H1 (cell line): ENCODE data around the gene LCA5. TPM values are rescaled to one million over a fixed set of nuclear protein-coding genes. Genes with fewer than 3 reads are reported as not detected.

Experiments
- CTCF ChIA-PET: fragments of 300-600 bp; sonication (Branson Sonifier 250); formaldehyde crosslinking; loops from one replicate; lab custom pipeline; 2021; ENCODE audit not compliant: partially characterized antibody; lab: Charles Lee
- POLR2A ChIA-PET: fragments of 300-600 bp; sonication (Branson Sonifier 250); formaldehyde crosslinking; loops from one replicate; lab custom pipeline; 2021; ENCODE audit warnings: inconsistent platforms; ENCODE audit not compliant: partially characterized antibody; lab: Charles Lee
- DNase-seq, 2 experiments: peaks; one replicate each; pipeline versions ENCODE4 v3.0.0 to v3.0.0-alpha.2; 2010 to 2022; ENCODE audit warnings: low spot score in 2 of 2, low read depth in 1 of 2, mixed read lengths in 1 of 2
- FAIRE-seq: peaks from 2 replicates; lab custom pipeline; 2011; peaks lifted over from hg19 to GRCh38; lab: Jason Lieb, UNC
- H2AFZ ChIP-seq: 2 replicates; pipeline ENCODE4 v1.8.1; 2012; ENCODE audit warnings: low read length, inconsistent platforms
- H2AK5ac ChIP-seq: 2 replicates; pipeline ENCODE4 v1.6.1; 2013; ENCODE audit warnings: low read depth, low read length
- H2BK120ac ChIP-seq: replicated peaks from 2 replicates; pipeline ENCODE3; 2013; ENCODE audit warnings: low read depth, low read length, inconsistent platforms
- H2BK12ac ChIP-seq: 2 replicates; pipeline ENCODE4 v1.6.1; 2013; ENCODE audit warnings: low read depth, low read length
- H2BK15ac ChIP-seq: 2 replicates; pipeline ENCODE4 v1.6.1; 2013; ENCODE audit warnings: low read length
- H2BK20ac ChIP-seq: 2 replicates; pipeline ENCODE4 v1.6.1; 2013; ENCODE audit warnings: low read length
- H2BK5ac ChIP-seq: 2 replicates; pipeline ENCODE4 v1.6.1; 2013; ENCODE audit warnings: low read depth, low read length
- H3K14ac ChIP-seq: 2 replicates; pipeline ENCODE4 v1.6.1; 2013; ENCODE audit warnings: inconsistent platforms; ENCODE audit not compliant: insufficient read length
- H3K18ac ChIP-seq: 2 replicates; pipeline ENCODE4 v1.6.1; 2013; ENCODE audit warnings: low read length; ENCODE audit errors: extremely low read depth
- H3K23ac ChIP-seq: 2 replicates; pipeline ENCODE4 v1.6.1; 2013; ENCODE audit warnings: inconsistent platforms; ENCODE audit not compliant: insufficient read length
- H3K23me2 ChIP-seq: 2 replicates; pipeline ENCODE4 v1.6.1; 2013; ENCODE audit warnings: low read depth, low read length
- H3K27ac ChIP-seq: 2 replicates; pipeline ENCODE4 v1.6.1; 2011; ENCODE audit warnings: low read depth, low read length, inconsistent platforms
- H3K27me3 ChIP-seq, 4 experiments: replicated peaks in 1 of 4; 1 replicate in 1 of 4; 2 replicates in 3 of 4; pipeline versions ENCODE4 v1.6.1 to v1.8.1; 2011 to 2013; ENCODE audit warnings: low read length in 3 of 4, mild to moderate bottlenecking in 3 of 4, inconsistent platforms in 2 of 4, mixed read lengths in 2 of 4, moderate library complexity in 1 of 4; ENCODE audit not compliant: control insufficient read depth in 3 of 4, insufficient read depth in 3 of 4; ENCODE audit errors: extremely low read depth in 1 of 4
- H3K36me3 ChIP-seq, 4 experiments: 2 replicates each; pipeline versions ENCODE4 v1.6.1 to v1.8.1; 2011 to 2013; ENCODE audit warnings: mild to moderate bottlenecking in 4 of 4, low read length in 3 of 4, moderate library complexity in 2 of 4, control low read depth in 1 of 4, inconsistent platforms in 1 of 4; ENCODE audit not compliant: insufficient read depth in 4 of 4, control insufficient read depth in 2 of 4
- H3K4ac ChIP-seq: replicated peaks from 2 replicates; pipeline ENCODE3; 2013; ENCODE audit warnings: low read length, low read depth, mixed read lengths, inconsistent platforms; ENCODE audit not compliant: insufficient read length
- H3K4me1 ChIP-seq, 4 experiments: replicated peaks in 1 of 4; 1 replicate in 1 of 4; 2 replicates in 3 of 4; pipeline versions ENCODE4 v1.6.1 to v1.8.1; 2011 to 2013; ENCODE audit warnings: low read length in 3 of 4, inconsistent platforms in 2 of 4, mixed read lengths in 1 of 4; ENCODE audit not compliant: insufficient read depth in 4 of 4, control insufficient read depth in 3 of 4
- H3K4me2 ChIP-seq, 2 experiments: 2 replicates each; pipeline versions ENCODE4 v1.6.1 to v1.8.1; 2011 to 2013; ENCODE audit warnings: low read depth in 2 of 2, low read length in 2 of 2, control low read depth in 1 of 2, inconsistent platforms in 1 of 2, mild to moderate bottlenecking in 1 of 2; ENCODE audit not compliant: insufficient read depth in 1 of 2
- H3K4me3 ChIP-seq, 4 experiments: fragments of 200-600, 300-600 bp in 1 of 4; sonication (generic), shearing (Covaris generic), sonication (Bioruptor Twin) in 1 of 4; 2 replicates each; pipeline versions ENCODE4 v1.5.1 to v1.8.1; 2011 to 2016; ENCODE audit warnings: low read length in 4 of 4, low read depth in 3 of 4, control low read depth in 2 of 4, inconsistent platforms in 2 of 4, mild to moderate bottlenecking in 2 of 4, mixed read lengths in 1 of 4, moderate library complexity in 1 of 4; ENCODE audit not compliant: insufficient read depth in 2 of 4; ENCODE audit errors: extremely low read depth in 1 of 4
- H3K56ac ChIP-seq: replicated peaks from 2 replicates; pipeline ENCODE3; 2013; ENCODE audit warnings: low read depth, mild to moderate bottlenecking, mixed read lengths, low read length, inconsistent platforms; ENCODE audit not compliant: insufficient read length
- H3K79me1 ChIP-seq: 2 replicates; pipeline ENCODE4 v1.6.1; 2013; ENCODE audit warnings: low read depth, low read length, control low read depth
- H3K79me2 ChIP-seq, 2 experiments: 2 replicates each; pipeline versions ENCODE4 v1.6.1 to v1.8.1; 2012 to 2013; ENCODE audit warnings: low read length in 2 of 2, mild to moderate bottlenecking in 2 of 2, inconsistent platforms in 1 of 2; ENCODE audit not compliant: insufficient read depth in 2 of 2, control insufficient read depth in 1 of 2
- H3K9ac ChIP-seq, 4 experiments: replicated peaks in 1 of 4; 1 replicate in 1 of 4; 2 replicates in 3 of 4; pipeline versions ENCODE4 v1.6.1 to v1.8.1; 2011 to 2013; ENCODE audit warnings: low read depth in 3 of 4, low read length in 3 of 4, control low read depth in 2 of 4, mild to moderate bottlenecking in 2 of 4, moderate library complexity in 2 of 4, inconsistent platforms in 1 of 4; ENCODE audit errors: extremely low read depth in 1 of 4
- H3K9me3 ChIP-seq, 2 experiments: 2 replicates each; pipeline versions ENCODE4 v1.6.1 to v1.8.1; 2012 to 2013; ENCODE audit warnings: mild to moderate bottlenecking in 2 of 2, moderate library complexity in 2 of 2, control low read depth in 1 of 2, inconsistent platforms in 1 of 2, low read depth in 1 of 2, low read length in 1 of 2, mixed read lengths in 1 of 2; ENCODE audit not compliant: insufficient read depth in 2 of 2
- H4K20me1 ChIP-seq, 2 experiments: replicated peaks in 1 of 2; 2 replicates each; pipeline versions ENCODE3 to v1.8.1; 2011 to 2013; ENCODE audit warnings: inconsistent platforms in 2 of 2, low read length in 2 of 2, mild to moderate bottlenecking in 1 of 2; ENCODE audit not compliant: insufficient read depth in 2 of 2, control insufficient read depth in 1 of 2
- H4K5ac ChIP-seq: 2 replicates; pipeline ENCODE4 v1.6.1; 2013; ENCODE audit warnings: low read length, low read depth, mixed read lengths, inconsistent platforms; ENCODE audit not compliant: insufficient read length
- H4K8ac ChIP-seq: 2 replicates; pipeline ENCODE4 v1.8.0; 2013; ENCODE audit warnings: mild to moderate bottlenecking, moderate library complexity, low read length, inconsistent platforms; ENCODE audit not compliant: insufficient read depth; ENCODE audit errors: extremely low read depth
- H4K91ac ChIP-seq: replicated peaks from 2 replicates; pipeline ENCODE3; 2013; ENCODE audit warnings: low read length, mixed read lengths, inconsistent platforms; ENCODE audit not compliant: insufficient read length
- BACH1 ChIP-seq: IDR thresholded peaks from 2 replicates; pipeline ENCODE4 v1.6.1; 2012; ENCODE audit warnings: low read length, improper control_type of control experiment
- CTCF ChIP-seq, 3 experiments: IDR thresholded peaks; 1 replicate in 2 of 3; 2 replicates in 1 of 3; pipeline versions ENCODE4 v1.5.1 to v1.6.1; 2011; ENCODE audit warnings: low read length in 3 of 3, mild to moderate bottlenecking in 3 of 3, inconsistent platforms in 2 of 3, low read depth in 1 of 3, moderate library complexity in 1 of 3; ENCODE audit not compliant: insufficient read depth in 1 of 3; ENCODE audit errors: control extremely low read depth in 1 of 3
- EZH2 ChIP-seq: fragments of 200-600 bp; sonication (generic); IDR thresholded peaks from 2 replicates; pipeline ENCODE4 v1.7.1; 2012; ENCODE audit warnings: low read depth, mild to moderate bottlenecking, moderate library complexity, low read length, inconsistent platforms; ENCODE audit not compliant: severe bottlenecking
- JUND ChIP-seq: IDR thresholded peaks from 2 replicates; pipeline ENCODE4 v1.6.1; 2011; ENCODE audit warnings: mild to moderate bottlenecking, improper control_type of control experiment, low read length
- MAFK ChIP-seq: IDR thresholded peaks from 2 replicates; pipeline ENCODE4 v1.6.1; 2012; ENCODE audit warnings: low read depth, mild to moderate bottlenecking, improper control_type of control experiment, low read length
- NANOG ChIP-seq: IDR thresholded peaks from 2 replicates; pipeline ENCODE4 v1.6.1; 2011; ENCODE audit warnings: low read length, low read depth, mild to moderate bottlenecking, inconsistent platforms; ENCODE audit not compliant: insufficient read depth, poor library complexity, severe bottlenecking
- SP1 ChIP-seq: IDR thresholded peaks from 2 replicates; pipeline ENCODE4 v1.6.1; 2011; ENCODE audit warnings: low read depth, low read length
- SP2 ChIP-seq: IDR thresholded peaks from 2 replicates; pipeline ENCODE4 v1.6.1; 2012; ENCODE audit warnings: mild to moderate bottlenecking, low read length, inconsistent platforms
- WGBS, 2 experiments: shearing (Covaris generic) in 1 of 2; methylation state at CpG; one replicate each; pipeline versions ENCODE4 v1.1.6 to v1.1.7; 2013 to 2015; ENCODE audit warnings: low lambda C conversion rate in 2 of 2, mixed read lengths in 2 of 2, inconsistent platforms in 1 of 2, low coverage in 1 of 2, missing lambda C conversion rate in 1 of 2; ENCODE audit not compliant: insufficient replicate concordance in 2 of 2, insufficient coverage in 1 of 2, insufficient read length in 1 of 2; ENCODE audit errors: extremely low coverage in 1 of 2, missing lambda C conversion rate in 1 of 2; 5-methylcytosine and 5-hydroxymethylcytosine counted together
- polyA plus RNA-seq, 7 experiments: library from polyadenylated mRNA; depleted of rRNA in 3 of 7; stranded (reverse) in 5 of 7; unstranded in 2 of 7; fragments of >200 nt in 5 of 7; fragments of 200-250 nt in 2 of 7; gene quantifications; 1 replicate in 5 of 7; 2 replicates in 1 of 7; 4 replicates in 1 of 7; pipeline versions ENCODE4 v1.2.1 to v1.2.3, GENCODE V29; 2011 to 2013; ENCODE audit warnings: missing spikeins in 2 of 7, mixed read lengths in 2 of 7
- total RNA-seq: library from RNA; stranded (reverse); fragmentation: NEBNext Ultra II Directional; extraction: Animal tissue kit (Norgen Biotek cat#: 25700); gene quantifications from 2 replicates; pipeline ENCODE4 v1.2.1, GENCODE V29; 2021

LCA5 gene
- total and polyA plus RNA-seq, 2 of the 8 experiments (the other 6 are each of a cell fraction or from before 2014, with no cell fraction given): 0.44 to 3.6 TPM

- H2BK20ac ChIP-seq: no peak overlapping the region
- H3K23me2 ChIP-seq: no peaks in the 10 kb centered on the region
- no peaks in the 10 kb centered on the region for H3K4me1 ChIP-seq
- CTCF ChIA-PET: no interaction called here
- H3K9me3 ChIP-seq: no peaks in the 10 kb centered on the region
- TF ChIP-seq SP2: no peak
- TF ChIP-seq SP1: no peak
- TF ChIP-seq JUND: no peak
- TF ChIP-seq MAFK: no peak
- no peak for TF ChIP-seq EZH2
- no peak for TF ChIP-seq BACH1
- TF ChIP-seq NANOG: no peak
- no peak for TF ChIP-seq CTCF (IDR thresholded peaks at IDR 0.05; ENCODE audit: control extremely low read depth in 1 of 3, insufficient read depth in 1 of 3, low read depth in 1 of 3, low read length in 3 of 3)
- no peak overlapping the region for H3K14ac ChIP-seq
- H3K56ac ChIP-seq: no peak overlapping the region
- no peak overlapping the region for H3K4ac ChIP-seq
- H3K36me3 ChIP-seq: no peaks in the 10 kb centered on the region
- no peak overlapping the region for H2AFZ ChIP-seq
- no peak overlapping the region for H4K91ac ChIP-seq
- no peak overlapping the region for H3K23ac ChIP-seq
- no peak overlapping the region for H3K27ac ChIP-seq
- H4K5ac ChIP-seq: no peak overlapping the region
- no peak overlapping the region for H2BK15ac ChIP-seq
- no peak overlapping the region for H3K4me3 ChIP-seq
- FAIRE-seq (no peak), DNase-seq (no peak)
- no peak overlapping the region for H2AK5ac ChIP-seq
- no peaks in the 10 kb centered on the region for H3K27me3 ChIP-seq
- H4K20me1 ChIP-seq: no peaks in the 10 kb centered on the region
- no peaks in the 10 kb centered on the region for H3K79me1 ChIP-seq
- H3K9ac ChIP-seq: no peak overlapping the region
- H2BK5ac ChIP-seq: no peak overlapping the region
- no peak overlapping the region for H4K8ac ChIP-seq
- no peak overlapping the region for H2BK12ac ChIP-seq
- no peaks in the 10 kb centered on the region for H3K79me2 ChIP-seq
- 94% methylated on average over 2 of the region's 2 CpGs; no CpG with 5 or more reads in 1 of the 2 experiments for WGBS, 2 experiments
- H2BK120ac ChIP-seq: no peak overlapping the region
- no peak overlapping the region for H3K18ac ChIP-seq
- POLR2A ChIA-PET: no interaction called here
- no peak overlapping the region for H3K4me2 ChIP-seq
These were observed 22.5 kb upstream of the LCA5 start for GRCh38 chr6:79559706-79560105.
